Stimulated activated CD4-positive, alpha-beta T cell treated with anti-CD3 and anti-CD28 coated beads, Interleukin-1b, Interleukin-23, amount 100 ng/mL, for 4 hours (primary cell): ENCODE results near the gene TMUB2.
"Not testable (repeated sequence)": the region's sequence is repeated elsewhere in the genome, so short reads cannot be mapped to it uniquely, and the experiment has no call there.

Source experiments
- DNase-seq, 2 donors: peaks; one replicate each; pipeline ENCODE4 v3.0.0-alpha.2; 2020; ENCODE audit warnings: low read depth in 2 of 2

The TMUB2 gene

GRCh38 chr17:44219108-44219615 lies 32.4 kb downstream of the TMUB2 start:
- DNase-seq, result peak; percentile 53 to 65

- peak; percentile 56 to 58 for DNase-seq
These were observed 32.9 kb downstream of the TMUB2 start, which contains the start of gene UBTF for GRCh38 chr17:44219616-44220212. Gene UBTF, minus strand, starts transcription at chr17:44219675. Its CDS starts 1,446 bp downstream, at chr17:44218229.

- peak; percentile 28 to 55 for DNase-seq
These were observed 33.7 kb downstream of the TMUB2 start for GRCh38 chr17:44220213-44221083.

- DNase-seq, result peak; percentile 29 to 45
These were observed 34.5 kb downstream of the TMUB2 start for GRCh38 chr17:44221084-44221861.

GRCh38 chr17:44221862-44222111 lies 35.0 kb downstream of the TMUB2 start:
- no peak for DNase-seq

GRCh38 chr17:44222112-44222869 lies 35.5 kb downstream of the TMUB2 start:
- DNase-seq, result no peak

GRCh38 chr17:44223541-44224071 lies 36.8 kb downstream of the TMUB2 start:
- DNase-seq, result no peak

GRCh38 chr17:44229090-44229489 lies 42.3 kb downstream of the TMUB2 start:
- DNase-seq, result no peak

GRCh38 chr17:44230140-44230539 lies 43.4 kb downstream of the TMUB2 start:
- DNase-seq, result no peak

- DNase-seq, result no peak
These were observed 45.3 kb downstream of the TMUB2 start for GRCh38 chr17:44232061-44232460.

- no peak for DNase-seq
These were observed 46.8 kb downstream of the TMUB2 start for GRCh38 chr17:44233582-44233981.

- DNase-seq, result no peak
These were observed 48.8 kb downstream of the TMUB2 start for GRCh38 chr17:44235583-44235936.

- no peak for DNase-seq
These were observed 49.7 kb downstream of the TMUB2 start for GRCh38 chr17:44236444-44236991.

GRCh38 chr17:44237886-44238285 lies 51.1 kb downstream of the TMUB2 start:
- not testable (repeated sequence) for DNase-seq

- DNase-seq, result no peak
These were observed 54.4 kb downstream of the TMUB2 start for GRCh38 chr17:44241106-44241624.
